ENCODE data around the gene KRT17.
"Not testable (repeated sequence)": the region's sequence is repeated elsewhere in the genome, so short reads cannot be mapped to it uniquely, and the experiment has no call there.

Gene KRT17

GRCh38 chr17:41620583-41621434 lies 3.6 kb downstream of the KRT17 start:
- Histone ChIP-seq H3K36me3 (replicated peaks; ENCODE audit: low read depth, low read length) (no peaks in the 10 kb centered on the region), H3K27me3 (ENCODE audit: low read depth, low read length) (peaks cover 13% of the 10 kb centered on the region; the same call in 1 of the 2 replicates), H4K20me1 (ENCODE audit: insufficient read depth, low read length) (no peaks in the 10 kb centered on the region), H3K4me3 (ENCODE audit: low read length) (no peak overlapping the region), H3K4me2 (ENCODE audit: low read length) (no peak overlapping the region), H3K9ac (ENCODE audit: low read length) (no peak overlapping the region), H3K4me1 (ENCODE audit: low read length) (no peaks in the 10 kb centered on the region), H3K9me3 (ENCODE audit: insufficient read depth, low read length) (no peaks in the 10 kb centered on the region), H3K79me2 (ENCODE audit: low read length) (no peaks in the 10 kb centered on the region), H3K27ac (ENCODE audit: low read length) (no peak overlapping the region), H2AFZ (ENCODE audit: low read depth, low read length) (no peak overlapping the region)
- TF ChIP-seq EZH2phosphoT487 (IDR thresholded peaks at IDR 0.05; ENCODE audit: low read depth) (no peak), CTCF (IDR thresholded peaks at IDR 0.05; ENCODE audit: low read depth, low read length) (no peak)

- not testable (repeated sequence) for H3K9me3 ChIP-seq (ENCODE audit: insufficient read depth, low read length); H3K4me2 ChIP-seq (ENCODE audit: low read length); H3K4me1 ChIP-seq (ENCODE audit: low read length); H3K79me2 ChIP-seq (ENCODE audit: low read length); H3K9ac ChIP-seq (ENCODE audit: low read length); H3K36me3 ChIP-seq (replicated peaks; ENCODE audit: low read depth, low read length); H4K20me1 ChIP-seq (ENCODE audit: insufficient read depth, low read length); H3K27ac ChIP-seq (ENCODE audit: low read length); H2AFZ ChIP-seq (ENCODE audit: low read depth, low read length); H3K4me3 ChIP-seq (ENCODE audit: low read length)
- peaks cover 16% of the 10 kb centered on the region; the same call in 1 of the 2 replicates for H3K27me3 ChIP-seq (ENCODE audit: low read depth, low read length)
Observed at GRCh38 chr17:41619927-41620582, 4.3 kb downstream of the KRT17 start.

GRCh38 chr17:41619036-41619926 lies 5.1 kb downstream of the KRT17 start:
- H3K27ac ChIP-seq (ENCODE audit: low read length): no peak overlapping the region
- H3K4me1 ChIP-seq (ENCODE audit: low read length): no peaks in the 10 kb centered on the region
- H3K4me3 ChIP-seq (ENCODE audit: low read length): no peak overlapping the region
- no peaks in the 10 kb centered on the region for H3K79me2 ChIP-seq (ENCODE audit: low read length)
- no peak overlapping the region for H2AFZ ChIP-seq (ENCODE audit: low read depth, low read length)
- H4K20me1 ChIP-seq (ENCODE audit: insufficient read depth, low read length): no peaks in the 10 kb centered on the region
- H3K4me2 ChIP-seq (ENCODE audit: low read length): no peak overlapping the region
- no peaks in the 10 kb centered on the region for H3K36me3 ChIP-seq (replicated peaks; ENCODE audit: low read depth, low read length)
- no peak for TF ChIP-seq EZH2phosphoT487 (IDR thresholded peaks at IDR 0.05; ENCODE audit: low read depth)
- no peak for TF ChIP-seq CTCF (IDR thresholded peaks at IDR 0.05; ENCODE audit: low read depth, low read length)
- no peaks in the 10 kb centered on the region for H3K9me3 ChIP-seq (ENCODE audit: insufficient read depth, low read length)
- H3K27me3 ChIP-seq (ENCODE audit: low read depth, low read length): peaks cover 20% of the 10 kb centered on the region; the same call in 1 of the 2 replicates
- no peak overlapping the region for H3K9ac ChIP-seq (ENCODE audit: low read length)

- Histone ChIP-seq H3K4me1 (ENCODE audit: low read length) (no peaks in the 10 kb centered on the region), H3K27me3 (ENCODE audit: low read depth, low read length) (peaks cover 20% of the 10 kb centered on the region; the same call in 1 of the 2 replicates), H3K9me3 (ENCODE audit: insufficient read depth, low read length) (no peaks in the 10 kb centered on the region), H3K79me2 (ENCODE audit: low read length) (no peaks in the 10 kb centered on the region), H3K27ac (ENCODE audit: low read length) (no peak overlapping the region), H3K4me2 (ENCODE audit: low read length) (no peak overlapping the region), H4K20me1 (ENCODE audit: insufficient read depth, low read length) (no peaks in the 10 kb centered on the region), H2AFZ (ENCODE audit: low read depth, low read length) (no peak overlapping the region), H3K36me3 (replicated peaks; ENCODE audit: low read depth, low read length) (no peaks in the 10 kb centered on the region), H3K4me3 (ENCODE audit: low read length) (no peak overlapping the region), H3K9ac (ENCODE audit: low read length) (no peak overlapping the region)
- TF ChIP-seq CTCF (IDR thresholded peaks at IDR 0.05; ENCODE audit: low read depth, low read length) (no peak), EZH2phosphoT487 (IDR thresholded peaks at IDR 0.05; ENCODE audit: low read depth) (no peak)
Observed at GRCh38 chr17:41618341-41619035, 5.9 kb downstream of the KRT17 start.

Measured in OCI-LY3 (cell line).